Measurements from ENCODE around the gene NOG.

NOG gene

GRCh38 chr17:56636265-56636664, 42.8 kb downstream of the NOG start:
- no peak for DNase-seq (ENCODE audit: low read depth)

- DNase-seq (ENCODE audit: low read depth) = no peak
These were observed 43.8 kb downstream of the NOG start for GRCh38 chr17:56637254-56637653.

- DNase-seq (ENCODE audit: low read depth) = no peak
These were observed 45.1 kb downstream of the NOG start for GRCh38 chr17:56638591-56639051.

- DNase-seq (ENCODE audit: low read depth) = no peak
These were observed 46.0 kb downstream of the NOG start for GRCh38 chr17:56639517-56639916.

GRCh38 chr17:56640116-56640515, 46.6 kb downstream of the NOG start:
- no peak for DNase-seq (ENCODE audit: low read depth)

GRCh38 chr17:56641373-56641772, 47.9 kb downstream of the NOG start:
- no peak for DNase-seq (ENCODE audit: low read depth)

- no peak for DNase-seq (ENCODE audit: low read depth)
These were observed 48.4 kb downstream of the NOG start for GRCh38 chr17:56641894-56642293.

GRCh38 chr17:56642424-56642823, 48.9 kb downstream of the NOG start:
- DNase-seq (ENCODE audit: low read depth) = no peak

All from T-helper 22 cell (primary cell).